ENCODE data around the gene PRPF8. TPM values are rescaled to one million over a fixed set of nuclear protein-coding genes. Genes with fewer than 3 reads are reported as not detected.

The PRPF8 gene
- total RNA-seq, 1 donor from 2014 or later, result 321 TPM

DNA sequence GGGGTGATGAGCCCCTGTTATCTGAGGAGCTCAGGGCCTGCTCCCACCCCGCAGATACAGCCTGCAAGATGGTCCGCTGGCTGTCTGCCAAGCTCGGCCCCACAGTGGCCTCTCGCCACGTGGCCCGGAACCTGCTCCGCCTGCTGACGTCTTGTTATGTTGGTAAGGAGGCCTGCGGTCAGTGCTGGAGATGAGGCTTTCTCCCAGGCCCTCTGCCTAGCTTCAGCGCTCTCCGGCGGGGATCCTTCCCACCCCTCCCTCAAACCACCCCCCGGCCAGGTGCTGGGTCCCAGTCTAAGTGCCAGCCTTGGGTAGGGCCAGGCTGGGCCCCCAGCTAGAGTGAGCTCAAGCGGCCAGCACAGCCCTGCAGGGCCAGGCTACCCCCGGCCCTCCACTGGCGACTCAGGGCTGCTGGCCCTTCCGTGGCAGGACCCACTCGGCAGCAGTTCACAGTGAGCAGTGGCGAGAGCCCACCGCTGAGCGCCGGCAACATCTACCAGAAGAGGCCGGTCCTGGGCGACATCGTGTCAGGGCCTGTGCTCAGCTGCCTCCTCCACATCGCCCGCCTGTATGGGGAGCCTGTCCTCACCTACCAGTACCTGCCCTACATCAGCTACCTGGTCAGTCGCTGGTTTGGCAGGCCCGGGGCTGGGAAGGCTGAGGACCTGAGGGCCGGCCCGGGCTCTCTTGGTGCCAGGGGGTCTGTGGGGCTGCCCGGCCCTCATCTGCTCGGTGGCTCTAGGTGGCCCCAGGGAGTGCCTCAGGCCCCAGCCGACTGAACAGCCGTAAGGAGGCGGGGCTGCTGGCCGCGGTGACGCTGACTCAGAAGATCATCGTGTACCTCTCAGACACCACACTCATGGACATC lies 45.9 kb upstream of the PRPF8 start:
- Mint-ChIP-seq H3K27ac (no peak overlapping the region), H3K36me3 (no peaks in the 10 kb centered on the region), H3K9me3 (no peaks in the 10 kb centered on the region), H3K4me1 (ENCODE audit: unreplicated experiment) (no peaks in the 10 kb centered on the region), H3K27me3 (no peaks in the 10 kb centered on the region), H3K4me3 (no peak overlapping the region)
- DNase-seq (ENCODE audit: extremely low spot score, unreplicated experiment), result no peak
- TF ChIP-seq, protein P1, sequence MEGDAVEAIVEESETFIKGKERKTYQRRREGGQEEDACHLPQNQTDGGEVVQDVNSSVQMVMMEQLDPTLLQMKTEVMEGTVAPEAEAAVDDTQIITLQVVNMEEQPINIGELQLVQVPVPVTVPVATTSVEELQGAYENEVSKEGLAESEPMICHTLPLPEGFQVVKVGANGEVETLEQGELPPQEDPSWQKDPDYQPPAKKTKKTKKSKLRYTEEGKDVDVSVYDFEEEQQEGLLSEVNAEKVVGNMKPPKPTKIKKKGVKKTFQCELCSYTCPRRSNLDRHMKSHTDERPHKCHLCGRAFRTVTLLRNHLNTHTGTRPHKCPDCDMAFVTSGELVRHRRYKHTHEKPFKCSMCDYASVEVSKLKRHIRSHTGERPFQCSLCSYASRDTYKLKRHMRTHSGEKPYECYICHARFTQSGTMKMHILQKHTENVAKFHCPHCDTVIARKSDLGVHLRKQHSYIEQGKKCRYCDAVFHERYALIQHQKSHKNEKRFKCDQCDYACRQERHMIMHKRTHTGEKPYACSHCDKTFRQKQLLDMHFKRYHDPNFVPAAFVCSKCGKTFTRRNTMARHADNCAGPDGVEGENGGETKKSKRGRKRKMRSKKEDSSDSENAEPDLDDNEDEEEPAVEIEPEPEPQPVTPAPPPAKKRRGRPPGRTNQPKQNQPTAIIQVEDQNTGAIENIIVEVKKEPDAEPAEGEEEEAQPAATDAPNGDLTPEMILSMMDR (conservative IDR thresholded peaks at IDR 0.05), result no peak

DNA sequence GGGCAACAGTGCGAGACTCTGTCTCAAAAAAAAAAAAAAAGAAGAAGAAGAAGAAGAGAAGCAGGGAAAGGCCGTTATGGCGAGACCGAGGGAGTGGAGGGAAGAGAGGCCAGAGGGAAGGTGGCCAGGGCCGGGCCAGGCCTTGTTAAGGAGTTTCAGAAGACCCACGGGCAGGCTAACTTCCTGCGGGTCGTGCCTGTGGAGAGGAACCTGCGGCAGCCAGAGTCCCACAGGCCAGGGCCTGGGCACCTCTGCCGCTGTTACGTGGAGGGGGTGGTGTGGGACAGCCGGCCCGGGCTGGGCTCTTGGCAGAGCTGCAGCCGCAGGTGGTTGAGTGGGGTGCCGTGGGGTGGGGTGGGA lies 45.3 kb upstream of the PRPF8 start:
- H3K27ac Mint-ChIP-seq, result no peak overlapping the region
- DNase-seq (ENCODE audit: extremely low spot score, unreplicated experiment), result no peak
- H3K4me3 Mint-ChIP-seq, result no peak overlapping the region
- no peaks in the 10 kb centered on the region for H3K36me3 Mint-ChIP-seq
- H3K27me3 Mint-ChIP-seq, result no peaks in the 10 kb centered on the region
- H3K9me3 Mint-ChIP-seq, result no peaks in the 10 kb centered on the region
- TF ChIP-seq, protein P1 (conservative IDR thresholded peaks at IDR 0.05), result no peak
- H3K4me1 Mint-ChIP-seq (ENCODE audit: unreplicated experiment), result no peaks in the 10 kb centered on the region

DNA sequence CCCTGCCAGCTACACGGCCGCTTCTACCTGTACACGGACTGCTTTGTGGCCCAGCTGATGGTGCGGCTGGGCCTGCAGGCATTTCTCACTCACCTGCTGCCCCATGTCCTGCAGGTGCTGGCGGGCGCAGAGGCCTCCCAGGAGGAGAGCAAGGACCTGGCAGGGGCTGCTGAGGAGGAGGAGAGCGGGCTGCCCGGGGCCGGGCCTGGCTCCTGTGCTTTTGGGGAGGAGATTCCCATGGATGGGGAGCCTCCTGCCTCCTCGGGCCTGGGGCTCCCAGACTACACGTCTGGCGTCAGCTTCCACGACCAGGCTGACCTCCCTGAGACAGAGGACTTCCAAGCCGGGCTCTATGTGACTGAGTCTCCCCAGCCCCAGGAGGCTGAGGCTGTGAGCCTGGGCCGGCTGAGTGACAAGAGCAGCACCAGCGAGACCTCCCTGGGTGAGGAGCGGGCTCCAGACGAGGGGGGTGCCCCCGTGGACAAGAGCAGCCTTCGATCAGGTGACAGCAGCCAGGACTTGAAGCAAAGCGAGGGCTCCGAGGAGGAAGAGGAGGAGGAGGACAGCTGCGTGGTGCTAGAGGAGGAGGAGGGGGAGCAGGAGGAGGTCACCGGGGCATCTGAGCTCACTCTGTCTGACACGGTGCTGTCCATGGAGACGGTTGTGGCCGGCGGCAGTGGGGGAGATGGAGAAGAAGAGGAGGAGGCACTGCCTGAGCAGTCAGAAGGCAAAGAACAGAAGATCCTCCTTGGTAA lies 43.4 kb upstream of the PRPF8 start:
- TF ChIP-seq, protein P1 (conservative IDR thresholded peaks at IDR 0.05), result no peak
- H3K4me3 Mint-ChIP-seq, result no peak overlapping the region
- H3K27me3 Mint-ChIP-seq, result no peaks in the 10 kb centered on the region
- H3K9me3 Mint-ChIP-seq, result no peaks in the 10 kb centered on the region
- no peaks in the 10 kb centered on the region for H3K36me3 Mint-ChIP-seq
- DNase-seq (ENCODE audit: extremely low spot score, unreplicated experiment), result no peak
- no peaks in the 10 kb centered on the region for H3K4me1 Mint-ChIP-seq (ENCODE audit: unreplicated experiment)
- H3K27ac Mint-ChIP-seq, result no peak overlapping the region

DNA sequence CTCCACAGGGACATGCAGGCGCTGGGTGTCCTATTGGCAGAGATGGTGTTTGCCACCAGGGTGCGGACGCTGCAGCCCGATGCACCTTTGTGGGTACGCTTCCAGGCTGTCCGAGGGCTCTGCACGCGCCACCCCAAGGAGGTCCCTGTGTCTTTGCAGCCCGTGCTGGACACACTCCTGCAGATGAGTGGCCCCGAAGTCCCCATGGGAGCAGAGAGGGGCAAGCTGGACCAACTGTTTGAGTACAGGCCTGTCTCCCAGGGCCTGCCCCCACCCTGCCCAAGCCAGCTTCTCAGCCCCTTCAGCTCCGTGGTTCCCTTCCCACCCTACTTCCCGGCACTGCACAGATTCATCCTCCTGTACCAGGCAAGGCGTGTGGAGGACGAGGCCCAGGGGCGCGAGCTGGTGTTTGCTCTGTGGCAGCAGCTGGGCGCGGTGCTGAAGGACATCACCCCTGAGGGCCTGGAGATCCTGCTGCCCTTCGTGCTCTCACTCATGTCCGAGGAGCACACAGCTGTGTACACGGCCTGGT lies 42.7 kb upstream of the PRPF8 start:
- Mint-ChIP-seq H3K9me3 (no peaks in the 10 kb centered on the region), H3K4me3 (no peak overlapping the region), H3K4me1 (ENCODE audit: unreplicated experiment) (no peaks in the 10 kb centered on the region), H3K27ac (no peak overlapping the region), H3K36me3 (no peaks in the 10 kb centered on the region), H3K27me3 (no peaks in the 10 kb centered on the region)
- DNase-seq (ENCODE audit: extremely low spot score, unreplicated experiment), result no peak
- TF ChIP-seq, protein P1 (conservative IDR thresholded peaks at IDR 0.05), result no peak

DNA sequence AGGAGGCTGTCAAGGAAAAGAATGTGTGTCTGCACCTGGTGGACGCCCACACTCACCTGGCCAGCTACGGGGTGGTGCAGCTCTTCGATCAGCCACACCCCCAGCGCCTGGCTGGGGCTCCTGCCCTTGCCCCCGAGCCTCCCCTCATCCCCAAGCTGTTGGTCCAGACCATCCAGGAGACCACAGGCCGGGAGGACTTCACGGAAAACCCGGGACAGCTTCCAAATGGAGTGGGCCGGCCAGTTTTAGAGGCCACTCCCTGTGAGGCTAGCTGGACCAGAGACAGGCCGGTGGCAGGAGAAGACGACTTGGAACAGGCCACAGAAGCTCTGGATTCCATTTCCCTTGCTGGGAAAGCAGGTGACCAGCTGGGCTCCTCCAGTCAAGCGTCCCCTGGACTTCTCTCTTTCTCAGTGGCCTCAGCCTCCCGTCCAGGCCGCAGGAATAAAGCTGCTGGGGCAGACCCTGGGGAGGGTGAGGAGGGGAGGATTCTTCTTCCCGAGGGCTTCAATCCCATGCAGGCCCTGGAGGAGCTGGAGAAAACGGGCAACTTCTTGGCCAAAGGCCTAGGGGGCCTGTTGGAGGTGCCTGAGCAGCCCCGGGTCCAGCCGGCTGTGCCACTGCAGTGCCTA lies 42.1 kb upstream of the PRPF8 start:
- no peaks in the 10 kb centered on the region for H3K9me3 Mint-ChIP-seq
- no peaks in the 10 kb centered on the region for H3K4me1 Mint-ChIP-seq (ENCODE audit: unreplicated experiment)
- no peak overlapping the region for H3K27ac Mint-ChIP-seq
- H3K27me3 Mint-ChIP-seq, result no peaks in the 10 kb centered on the region
- DNase-seq (ENCODE audit: extremely low spot score, unreplicated experiment), result no peak
- no peaks in the 10 kb centered on the region for H3K36me3 Mint-ChIP-seq
- TF ChIP-seq, protein P1 (conservative IDR thresholded peaks at IDR 0.05), result no peak
- H3K4me3 Mint-ChIP-seq, result no peak overlapping the region

Measured in type B pancreatic cell (in vitro differentiated cells).